Ishikawa (cell line): ENCODE data around the gene LRRFIP2.

ENCODE experiments used
- CREB1 ChIP-seq: IDR thresholded peaks from 2 replicates; pipeline ENCODE4 v1.6.1; 2012; ENCODE audit warnings: low read depth
- EP300 ChIP-seq: IDR thresholded peaks from 2 replicates; pipeline ENCODE4 v1.6.1; 2012; ENCODE audit warnings: borderline replicate concordance

DNA sequence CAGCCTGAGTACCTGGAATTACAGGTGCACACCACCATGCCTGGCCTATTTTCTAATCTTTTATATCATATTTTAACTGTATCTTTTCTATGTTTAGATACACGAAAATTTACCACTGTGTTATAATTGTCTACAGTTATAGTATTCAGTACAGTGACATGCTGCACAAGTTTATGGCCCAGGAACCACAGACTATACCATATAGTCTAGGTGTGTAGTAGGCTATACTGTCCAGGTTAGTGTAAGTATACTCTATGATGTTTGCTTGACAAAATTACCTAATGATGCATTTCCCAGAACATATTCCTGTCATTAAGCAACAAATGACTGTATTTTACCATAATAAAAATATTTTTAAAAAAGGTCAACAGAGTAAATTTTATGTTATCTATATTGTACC is 5.5 kb downstream of the LRRFIP2 start:
- TF ChIP-seq CREB1 (no peak), EP300 (no peak)
